Limb (tissue), 2 donors: ENCODE measurements around the gene AGBL3.
"Not testable (repeated sequence)": the region's sequence is repeated elsewhere in the genome, so short reads cannot be mapped to it uniquely, and the experiment has no call there.

ENCODE experiments used
- DNase-seq, 2 donors: peaks; one replicate each; pipeline ENCODE4 v3.0.0-alpha.2; 2016; ENCODE audit errors: extremely low spot score in 2 of 2

Gene AGBL3

GRCh38 chr7:135075716-135076115 is 89.4 kb downstream of the AGBL3 start:
- DNase-seq: no peak

- no peak for DNase-seq
Measured at GRCh38 chr7:135076882-135077281, 90.6 kb downstream of the AGBL3 start.

- no peak for DNase-seq
Measured at GRCh38 chr7:135077642-135078041, 91.3 kb downstream of the AGBL3 start.

GRCh38 chr7:135078051-135078450 is 91.7 kb downstream of the AGBL3 start:
- DNase-seq: no peak

- DNase-seq: no peak
Measured at GRCh38 chr7:135079068-135079467, 92.8 kb downstream of the AGBL3 start.

- no peak for DNase-seq
Measured at GRCh38 chr7:135083005-135083404, 96.7 kb downstream of the AGBL3 start.

- DNase-seq: no peak
Measured at GRCh38 chr7:135088566-135088965, 102.3 kb downstream of the AGBL3 start.

- no peak for DNase-seq
Measured at GRCh38 chr7:135091717-135092116, 105.4 kb downstream of the AGBL3 start.

GRCh38 chr7:135094472-135095237 is 108.3 kb downstream of the AGBL3 start:
- no peak for DNase-seq

- no peak for DNase-seq
Measured at GRCh38 chr7:135095450-135095849, 109.1 kb downstream of the AGBL3 start.

GRCh38 chr7:135098391-135098790 is 112.1 kb downstream of the AGBL3 start:
- no peak for DNase-seq

GRCh38 chr7:135100856-135101255 is 114.5 kb downstream of the AGBL3 start:
- no peak for DNase-seq

- DNase-seq: no peak
Measured at GRCh38 chr7:135102372-135102771, 116.1 kb downstream of the AGBL3 start.

GRCh38 chr7:135109562-135109961 is 123.3 kb downstream of the AGBL3 start:
- no peak for DNase-seq

- DNase-seq: no peak
Measured at GRCh38 chr7:135109976-135110375, 123.7 kb downstream of the AGBL3 start.

- no peak for DNase-seq
Measured at GRCh38 chr7:135111379-135111778, 125.1 kb downstream of the AGBL3 start.

- DNase-seq: no peak
Measured at GRCh38 chr7:135114622-135115021, 128.3 kb downstream of the AGBL3 start.

GRCh38 chr7:135117096-135117495 is 130.8 kb downstream of the AGBL3 start:
- no peak for DNase-seq

GRCh38 chr7:135121868-135122267 is 135.6 kb downstream of the AGBL3 start:
- DNase-seq: no peak

- not testable (repeated sequence) for DNase-seq
Measured at GRCh38 chr7:135124631-135125030, 138.3 kb downstream of the AGBL3 start.

GRCh38 chr7:135128931-135129330 is 142.6 kb downstream of the AGBL3 start:
- no peak for DNase-seq

GRCh38 chr7:135129579-135129978 is 143.3 kb downstream of the AGBL3 start:
- no peak for DNase-seq

GRCh38 chr7:135143885-135144668 is 157.8 kb downstream of the AGBL3 start:
- no peak for DNase-seq
